HG03159 (cell line): ENCODE results near the gene PHC2.

ENCODE experiments used
- ATAC-seq: cut with Tn5 transposase; IDR thresholded peaks from one replicate; pipeline ENCODE4 v1.9.1; 2021; ENCODE audit warnings: mild to moderate bottlenecking, moderate library complexity; ENCODE audit not compliant: unreplicated experiment

Gene PHC2

DNA sequence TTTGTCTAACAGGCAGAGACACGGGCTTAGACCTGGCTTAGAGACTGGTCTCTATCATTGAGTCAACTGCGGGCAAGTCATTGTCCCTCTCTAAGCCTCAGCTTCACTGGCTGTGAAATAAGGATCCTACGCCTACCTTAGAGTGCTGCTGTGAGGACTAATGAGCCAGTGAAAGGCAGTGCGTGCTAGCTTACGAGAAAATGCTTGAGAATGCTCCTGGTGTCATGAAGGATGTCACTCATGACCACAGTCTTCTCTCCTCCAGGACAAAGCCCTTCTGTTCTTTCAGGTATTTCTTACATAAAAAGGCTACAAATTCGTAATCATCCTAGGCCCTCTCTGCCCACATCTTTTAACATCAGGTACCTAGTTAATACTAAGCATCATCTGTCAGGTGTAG lies 93.5 kb downstream of the PHC2 start:
- no peak for ATAC-seq

DNA sequence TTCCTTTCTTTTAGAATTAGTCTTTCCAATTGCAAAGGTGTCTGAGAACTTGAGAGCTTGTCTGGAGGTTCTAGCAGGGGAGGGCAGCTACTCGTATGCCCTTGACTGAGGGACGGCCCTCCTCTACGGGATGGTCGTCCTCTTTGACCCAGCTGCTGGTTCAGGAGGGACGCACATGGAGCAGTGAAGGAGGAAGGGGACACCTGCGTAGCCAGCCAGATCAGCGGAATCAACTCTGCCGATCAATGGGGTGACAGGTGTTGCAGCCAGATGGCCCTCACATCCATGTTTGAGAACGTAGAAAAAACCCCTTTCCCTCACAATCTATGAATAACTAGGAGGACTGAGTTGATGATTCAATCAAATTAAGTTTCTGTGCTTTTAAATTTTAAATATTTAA lies 94.3 kb downstream of the PHC2 start:
- no peak for ATAC-seq

DNA sequence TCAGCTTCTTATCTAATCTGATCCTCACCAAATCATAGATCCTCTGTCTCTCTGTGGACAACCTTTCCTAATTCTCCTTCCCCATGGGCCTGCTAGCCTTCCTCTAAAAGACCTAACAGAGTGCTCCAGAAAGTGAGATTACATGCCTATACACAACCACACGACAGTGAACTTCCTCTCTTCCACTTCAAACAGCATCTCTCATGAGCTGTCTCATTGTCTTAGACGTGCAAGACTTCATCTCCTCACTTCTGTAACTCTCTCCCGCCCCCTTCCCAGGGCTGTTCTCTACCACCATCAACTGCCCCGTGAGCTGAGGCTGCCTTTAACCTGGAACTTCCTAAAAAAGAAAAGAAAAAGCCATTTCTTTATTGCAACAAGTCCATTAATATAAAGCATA lies 95.9 kb downstream of the PHC2 start:
- no peak for ATAC-seq

DNA sequence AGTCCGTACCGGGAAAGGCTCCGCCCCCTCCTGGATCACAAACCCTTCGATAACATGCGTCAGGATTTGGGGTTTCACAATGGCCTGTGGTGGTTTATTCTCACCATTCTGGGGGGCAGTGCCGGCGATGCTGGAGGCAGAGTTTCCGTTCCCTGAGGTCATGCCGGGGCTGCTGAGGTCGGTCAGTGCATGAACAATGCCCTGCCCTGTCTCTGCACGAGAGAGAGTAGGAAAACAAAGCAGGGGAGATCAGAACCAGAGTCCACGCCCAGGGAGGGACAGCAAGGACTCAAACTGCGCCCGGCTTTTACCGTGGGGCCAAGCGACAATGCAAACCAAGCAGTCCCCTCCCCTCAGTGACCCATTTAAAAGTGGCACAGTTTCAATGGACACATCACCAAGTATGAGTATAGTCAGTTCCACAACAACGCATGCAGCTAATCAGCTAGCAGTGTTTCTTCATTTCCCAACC lies 96.8 kb downstream of the PHC2 start:
- no peak for ATAC-seq

DNA sequence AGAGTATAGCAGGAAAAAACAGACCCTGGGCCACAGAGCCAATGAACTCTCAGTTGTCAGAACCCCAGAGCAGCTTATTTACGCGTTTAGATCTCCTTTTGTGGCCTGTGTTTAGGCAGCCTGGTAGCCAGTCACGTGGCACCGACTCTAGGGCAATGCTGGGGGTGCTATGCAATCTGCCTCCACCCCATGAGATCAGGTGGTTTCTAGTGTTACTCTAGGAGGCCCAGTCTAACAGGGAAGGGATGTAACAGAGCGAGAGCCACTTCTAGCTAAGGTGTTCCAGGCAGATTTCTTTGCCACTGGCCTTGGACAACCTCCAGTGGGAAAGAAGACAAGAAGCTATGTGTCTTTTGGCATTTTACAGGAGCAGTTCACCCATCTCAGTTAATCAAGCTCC lies 98.0 kb downstream of the PHC2 start:
- no peak for ATAC-seq

DNA sequence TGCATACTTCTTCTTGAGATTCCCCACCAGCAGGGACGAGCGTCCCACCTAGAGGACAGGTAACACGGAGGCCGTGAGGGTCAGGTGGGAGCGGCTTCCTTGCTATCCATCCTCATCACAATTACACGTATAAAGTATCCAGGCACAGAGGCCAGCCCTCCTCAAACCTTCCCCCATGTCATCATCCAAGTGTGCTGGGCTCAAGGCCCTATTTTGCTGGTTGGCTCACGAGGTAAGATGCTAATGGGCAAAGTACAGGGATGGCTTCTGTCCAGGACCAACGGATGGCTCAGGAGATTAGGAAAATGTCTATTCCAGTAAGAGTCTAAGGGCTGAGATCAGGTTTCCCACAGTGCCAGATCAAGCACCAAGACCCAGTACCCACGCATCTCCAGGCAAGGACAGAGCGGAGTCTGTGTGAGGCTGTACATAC lies 98.5 kb downstream of the PHC2 start:
- no peak for ATAC-seq

DNA sequence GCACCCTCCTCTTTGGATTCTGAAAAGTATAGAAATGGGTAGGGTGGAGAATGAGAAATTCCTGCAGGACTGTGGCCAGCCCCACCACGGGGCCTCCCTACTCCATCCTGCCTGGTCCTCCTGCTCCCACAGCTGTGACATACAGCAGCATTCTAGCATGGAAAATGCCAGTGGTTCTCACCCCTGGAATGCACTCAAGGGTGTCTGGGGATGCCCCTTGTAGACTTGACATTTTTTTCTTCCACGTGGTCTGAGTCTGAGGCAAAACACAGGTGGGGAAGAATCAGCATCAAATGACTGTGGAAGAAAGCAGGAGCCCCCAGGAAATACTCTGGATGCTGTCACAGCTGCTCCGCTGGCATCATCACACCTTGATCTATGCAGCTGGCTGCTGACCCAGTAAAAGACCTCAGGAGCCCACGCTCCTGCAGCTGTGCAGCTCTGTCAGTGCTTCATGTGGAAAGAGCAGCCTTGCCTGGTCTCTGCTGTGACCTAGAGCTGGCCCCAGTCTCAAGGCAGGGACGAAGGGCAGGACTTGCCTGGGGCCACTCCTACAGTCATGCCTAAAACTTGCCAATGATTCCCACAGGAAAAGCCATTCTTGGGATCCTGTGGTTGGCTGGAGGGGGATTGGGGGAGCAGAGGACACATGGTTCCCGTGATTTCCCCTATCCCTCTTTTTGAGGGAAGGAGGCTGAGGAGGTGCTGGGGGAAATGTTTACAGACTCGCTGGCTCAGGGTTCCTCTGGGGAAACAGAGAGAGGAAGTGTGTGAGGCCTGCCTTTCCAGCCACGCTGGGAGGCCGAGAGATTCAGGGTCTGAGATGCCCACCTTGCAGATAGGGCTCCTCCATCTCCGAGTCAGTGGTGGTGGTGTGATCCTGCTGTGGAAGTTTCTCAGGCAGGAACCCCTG lies 99.2 kb downstream of the PHC2 start:
- no peak for ATAC-seq

DNA sequence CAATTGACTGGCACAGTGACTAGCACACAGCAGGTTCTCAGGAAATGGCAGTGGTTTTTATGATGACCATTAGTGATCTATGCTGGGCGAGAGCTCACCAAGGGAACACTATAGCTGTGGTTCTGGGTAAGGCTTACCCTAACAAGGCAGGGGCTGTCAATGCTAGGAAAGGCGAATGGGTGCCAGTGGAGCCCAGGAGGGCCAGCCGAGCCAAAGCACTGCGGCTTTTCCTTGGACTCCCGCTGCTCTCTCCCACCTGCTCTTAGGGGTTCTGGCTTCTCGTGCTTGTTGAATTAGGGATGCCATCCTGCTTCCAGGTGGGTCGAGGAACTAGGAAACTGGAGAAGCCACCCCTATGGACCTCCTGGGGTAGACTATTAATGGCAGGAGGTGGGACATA lies 100.0 kb downstream of the PHC2 start:
- no peak for ATAC-seq

DNA sequence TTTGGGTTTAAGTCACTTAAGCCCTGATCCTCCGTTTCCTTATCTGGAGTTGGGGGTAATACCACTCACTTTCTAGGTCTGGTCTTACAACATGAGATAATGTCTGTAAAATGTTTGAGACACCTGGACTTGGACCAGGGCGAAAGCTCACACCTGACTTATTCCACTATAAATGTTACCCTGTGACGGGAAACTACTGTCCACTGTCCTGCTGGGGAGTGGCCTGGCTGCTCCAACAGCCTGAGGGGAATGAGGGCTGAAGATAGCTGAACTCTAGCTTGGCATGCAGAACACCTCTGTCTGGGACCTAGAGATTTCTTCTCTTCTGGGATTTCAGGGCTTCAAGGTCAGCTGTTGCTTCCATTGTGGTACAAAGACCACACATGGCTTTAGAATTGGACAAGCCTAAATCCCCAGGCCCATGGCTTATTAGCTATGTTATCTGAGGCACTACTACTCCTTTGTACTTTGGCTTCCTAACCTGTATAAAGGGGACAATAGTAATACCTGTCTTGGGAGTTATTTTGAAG lies 100.5 kb downstream of the PHC2 start:
- ATAC-seq: no peak

DNA sequence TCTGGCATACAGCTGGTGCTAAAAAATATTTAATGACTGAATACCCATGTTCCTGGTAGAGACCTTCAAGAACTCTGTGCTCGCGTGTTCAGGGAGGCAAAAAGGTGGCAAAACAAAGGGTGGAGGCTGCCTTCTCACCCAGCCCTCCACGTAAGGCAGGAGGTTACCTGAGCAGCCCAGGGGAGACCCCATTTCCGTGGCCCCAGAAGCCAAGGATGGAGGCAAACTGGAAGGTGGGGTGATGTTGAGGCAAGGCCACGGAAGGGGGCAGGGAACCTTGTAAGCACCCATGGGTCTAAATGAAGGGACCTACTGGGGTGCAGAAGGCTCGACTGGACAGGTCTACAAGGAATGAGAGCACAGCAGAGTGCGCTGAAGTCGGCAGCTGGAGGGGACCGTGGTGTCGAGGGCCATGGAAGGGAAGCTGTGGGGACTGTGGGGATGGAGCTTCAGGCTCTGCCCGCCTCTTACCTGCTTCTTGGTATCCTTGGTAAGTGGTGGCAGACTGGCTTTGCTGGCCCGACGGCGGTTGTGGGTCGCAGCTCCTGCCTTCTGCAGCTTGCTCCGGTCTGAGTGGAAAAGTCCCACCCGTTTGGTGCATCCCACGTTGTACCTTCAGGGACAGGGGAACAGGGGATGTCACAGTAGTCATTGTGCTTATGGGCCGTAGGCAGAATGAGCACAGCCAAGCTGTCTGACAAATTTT lies 101.1 kb downstream of the PHC2 start:
- ATAC-seq: no peak

DNA sequence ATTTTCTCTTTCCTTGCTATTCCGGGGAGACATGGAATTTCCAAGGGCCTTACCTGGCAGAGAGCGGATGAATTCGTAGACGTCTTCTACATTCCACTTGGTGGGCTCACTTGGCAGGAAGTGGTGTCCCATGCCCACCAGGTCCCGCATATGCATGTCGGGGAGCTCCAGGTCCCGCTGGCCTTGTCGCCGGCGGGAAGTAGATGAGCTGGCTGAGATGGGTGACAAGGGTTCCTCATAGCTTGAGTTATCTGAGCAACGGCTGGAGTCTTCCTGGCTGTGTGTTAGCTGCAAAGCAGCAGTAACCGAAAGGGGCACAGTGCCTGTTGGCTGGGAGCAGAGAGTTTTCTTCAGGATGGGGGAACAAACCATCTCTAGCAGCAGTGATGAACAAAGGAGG lies 102.1 kb downstream of the PHC2 start:
- no peak for ATAC-seq

DNA sequence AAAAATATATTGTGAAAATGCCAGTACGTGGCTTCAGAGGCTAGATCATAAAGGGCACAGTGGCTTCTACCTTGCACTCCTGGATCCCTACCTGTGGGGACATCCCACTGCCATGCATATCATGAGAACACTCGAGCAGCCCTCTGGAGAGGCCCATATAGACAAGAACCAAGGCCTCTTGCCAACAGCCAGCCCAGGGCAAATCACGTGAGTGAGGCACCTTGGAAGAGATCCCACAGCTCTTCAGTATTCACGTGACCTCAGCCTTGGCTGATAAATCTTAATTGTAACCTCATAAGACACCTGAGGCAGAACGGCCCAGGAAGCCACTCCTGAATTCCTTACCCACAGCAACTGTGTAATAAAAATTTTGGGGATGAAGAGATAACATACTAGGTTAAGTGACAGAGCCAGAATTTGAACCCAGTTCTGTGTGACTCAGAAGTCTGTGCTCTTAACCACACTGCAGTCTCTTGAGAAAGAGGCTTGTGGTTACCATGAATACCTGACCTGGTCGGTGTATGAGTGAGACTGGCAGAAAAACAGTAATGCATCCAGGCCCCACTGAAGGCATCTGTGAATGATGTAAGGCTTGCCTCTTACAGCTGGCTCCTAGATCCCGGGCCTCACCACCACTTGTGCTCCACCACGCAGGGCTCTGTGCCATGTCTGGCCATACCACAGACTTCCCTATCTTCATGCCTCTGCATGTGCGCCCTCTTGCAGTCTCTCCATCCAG lies 103.1 kb downstream of the PHC2 start:
- ATAC-seq: no peak

DNA sequence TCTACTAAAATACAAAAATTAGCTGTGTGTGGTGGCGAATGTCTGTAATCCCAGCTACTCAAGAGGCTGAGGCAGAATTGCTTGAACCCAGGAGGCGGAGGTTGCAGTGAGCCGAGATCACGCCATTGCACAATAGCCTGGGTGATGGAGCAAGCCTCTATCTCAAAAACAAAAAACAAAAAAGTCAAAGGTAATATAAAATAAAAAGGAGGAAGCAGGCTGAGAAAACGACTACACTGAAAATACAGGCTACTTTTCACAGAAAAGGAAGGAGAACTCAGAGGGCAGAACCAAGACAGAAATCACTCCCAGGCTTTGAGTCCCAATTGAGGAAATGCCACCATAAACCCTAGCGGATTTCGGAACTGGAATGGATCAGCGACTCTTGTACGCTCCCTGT lies 104.1 kb downstream of the PHC2 start:
- no peak for ATAC-seq

DNA sequence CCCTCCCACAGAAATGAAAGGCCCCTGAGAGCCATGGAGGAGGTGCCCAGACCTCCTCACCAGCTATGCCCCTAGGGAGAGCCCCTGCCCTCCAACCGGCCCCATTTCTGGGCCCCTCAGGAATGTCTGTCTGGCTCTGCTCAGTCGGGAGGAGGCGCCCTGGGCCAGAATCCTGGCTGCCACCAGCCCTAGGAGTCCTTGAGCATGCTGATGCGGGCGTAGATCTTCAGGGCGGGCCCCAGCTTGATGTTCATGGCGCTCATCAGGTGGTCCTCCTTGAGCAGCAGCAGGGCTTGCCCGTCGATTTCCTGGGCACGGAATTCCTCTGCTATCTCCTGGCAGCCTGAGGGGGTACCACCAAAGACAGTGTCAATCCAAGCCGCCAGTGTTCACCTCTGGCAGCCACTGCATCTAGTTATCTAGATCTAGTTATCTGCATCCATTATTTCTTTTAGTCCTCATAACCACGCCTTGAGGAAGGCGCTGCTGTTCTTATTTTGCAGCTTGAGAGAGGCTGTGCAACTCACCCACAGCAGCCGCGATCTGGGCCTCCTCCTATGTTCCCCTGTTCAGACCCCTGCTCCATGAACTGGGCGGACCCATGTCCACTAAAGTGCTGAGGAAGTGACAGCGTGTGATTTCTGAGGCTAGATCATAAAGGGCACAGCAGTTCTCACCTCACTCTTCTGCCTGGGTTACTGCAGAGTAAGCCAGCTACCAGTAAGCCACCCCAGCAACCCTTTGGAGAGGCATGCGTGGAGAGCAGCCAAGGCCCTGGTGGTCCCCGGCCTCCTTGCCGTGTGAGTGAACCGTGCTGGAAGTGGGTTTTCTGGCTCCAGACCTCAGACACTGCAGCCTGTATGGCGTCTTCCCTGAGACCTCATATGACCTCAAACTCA lies 106.0 kb downstream of the PHC2 start:
- ATAC-seq: no peak

DNA sequence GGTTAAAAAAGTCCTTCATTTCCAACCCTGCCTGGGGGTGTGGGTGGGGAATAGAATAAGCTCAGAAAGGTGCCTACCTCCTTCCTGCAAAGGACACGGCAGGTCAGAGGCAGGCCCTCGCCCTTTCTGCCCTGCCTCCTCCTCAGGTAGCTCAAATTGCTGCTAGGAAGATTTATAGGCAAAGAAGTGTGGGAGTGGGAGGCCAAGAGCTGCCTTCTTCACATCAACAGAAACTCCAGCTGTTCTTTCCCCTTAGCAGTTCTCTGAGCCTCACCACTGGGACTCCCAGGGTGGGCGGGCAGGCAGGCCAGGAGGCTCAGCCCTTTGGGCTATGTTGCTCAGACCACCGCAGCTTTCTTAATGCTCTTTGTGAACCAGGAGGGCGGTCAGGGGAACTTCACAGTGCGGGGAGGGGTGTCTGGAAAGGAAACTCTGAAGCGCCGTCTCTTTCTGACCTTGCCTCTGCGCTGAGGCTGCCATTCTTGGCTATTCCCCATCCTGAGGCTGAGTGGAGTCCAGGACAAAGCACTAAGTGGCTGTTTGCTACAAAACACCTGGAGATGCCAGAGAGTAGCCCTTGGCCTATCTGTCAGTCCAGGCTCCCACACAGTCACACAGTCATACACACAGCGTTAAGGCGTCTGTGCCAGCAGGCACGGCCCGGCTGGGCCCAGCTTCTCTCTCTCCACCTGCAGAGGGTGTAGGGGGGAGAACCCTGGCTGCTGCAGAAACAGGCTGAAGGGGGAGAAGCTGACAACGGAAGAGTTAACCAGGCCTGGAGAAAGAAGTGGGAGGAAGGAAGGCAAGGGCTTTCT lies 107.0 kb downstream of the PHC2 start:
- no peak for ATAC-seq

DNA sequence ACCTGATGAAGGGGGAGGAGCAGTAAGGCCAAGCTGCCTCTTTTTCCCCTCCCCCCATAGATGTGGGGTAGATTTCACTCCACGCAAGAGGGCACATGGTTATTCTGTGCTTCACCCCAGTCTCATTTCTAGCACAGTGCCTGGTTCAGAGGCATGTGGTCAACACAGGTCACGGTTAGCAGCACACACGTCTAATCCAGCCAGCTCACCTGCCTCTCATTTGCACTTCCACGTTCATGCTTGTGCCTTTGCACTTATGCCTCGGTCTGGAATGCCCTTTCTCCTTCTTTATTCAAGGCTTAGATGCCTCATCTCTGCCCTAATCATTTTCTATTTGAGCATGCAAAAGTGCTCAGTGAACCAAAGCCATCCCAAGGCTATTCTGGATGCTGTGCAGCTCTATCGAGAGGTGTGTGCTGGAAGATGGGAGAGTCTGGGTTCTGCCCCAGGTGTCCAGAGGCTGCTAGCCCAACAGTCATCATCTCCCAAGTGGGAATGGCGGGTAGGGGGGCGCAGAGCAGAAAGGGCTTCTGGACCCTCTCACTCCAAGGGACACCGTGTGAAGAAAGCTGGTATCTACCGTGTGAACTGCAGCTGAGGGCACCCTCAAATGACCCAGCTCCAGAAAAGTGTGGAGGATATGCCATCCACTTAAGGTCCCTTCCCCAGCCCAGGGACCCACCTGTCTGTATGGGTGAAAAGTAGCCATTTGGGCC lies 107.9 kb downstream of the PHC2 start:
- ATAC-seq: no peak

DNA sequence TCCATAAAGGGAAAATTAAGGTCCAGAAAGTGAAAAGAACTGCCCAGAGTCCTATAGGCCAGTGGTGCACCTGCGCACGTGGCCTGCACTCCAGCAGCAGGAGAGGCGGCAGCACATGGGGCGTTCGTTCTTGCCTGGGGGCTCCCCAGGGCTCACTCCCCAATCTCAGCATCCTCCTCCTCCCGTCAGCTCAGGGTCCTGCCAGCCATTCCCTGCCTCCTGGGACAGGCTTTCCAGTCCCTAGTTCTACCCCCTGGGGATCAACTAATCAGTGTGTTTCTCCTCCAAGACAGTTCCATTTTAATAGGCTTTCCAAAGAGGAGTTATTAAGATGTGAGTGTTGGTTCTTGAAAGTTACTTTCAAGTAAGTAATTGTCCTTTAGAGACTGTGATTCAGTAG lies 108.8 kb downstream of the PHC2 start:
- no peak for ATAC-seq

DNA sequence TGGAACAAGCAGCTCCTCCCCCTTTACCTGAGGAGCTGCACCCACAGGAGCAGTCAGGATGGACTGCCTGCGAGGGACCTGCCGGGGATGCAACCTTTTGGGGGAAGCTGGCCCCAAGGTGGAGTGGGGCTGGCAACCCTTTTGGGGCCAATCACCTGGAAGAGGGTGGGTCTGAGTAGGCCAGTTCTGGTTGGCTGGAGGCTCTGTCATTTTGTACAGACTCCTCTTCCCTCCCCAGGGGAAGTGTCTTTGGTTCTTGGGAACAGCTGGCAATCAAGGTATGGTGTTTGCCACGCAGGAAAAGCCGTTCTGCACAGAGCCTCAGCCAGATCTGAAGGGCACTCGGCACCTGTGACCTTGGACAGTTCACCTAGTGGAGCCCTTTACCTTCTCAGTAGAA lies 109.7 kb downstream of the PHC2 start:
- ATAC-seq: no peak
